ENCODE data around the gene SRSF11.

DNA sequence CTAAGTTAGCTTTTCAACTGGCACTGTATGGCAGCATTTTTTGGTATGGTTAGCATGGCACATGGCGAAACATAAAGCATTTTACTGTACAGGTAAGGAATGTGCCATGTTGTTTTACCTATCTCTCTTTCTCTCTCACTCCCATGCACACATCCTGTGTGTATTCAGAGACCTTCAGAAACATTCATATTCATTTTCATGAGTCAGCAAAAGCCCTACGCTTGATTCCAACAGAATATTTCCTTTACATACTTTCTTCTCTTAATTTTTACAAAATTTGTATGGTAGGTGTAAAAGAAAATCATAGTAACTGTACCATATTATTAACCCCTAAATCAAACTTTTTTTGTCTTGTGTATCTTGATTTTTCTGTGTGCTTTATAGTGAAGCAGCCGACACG, 10.3 kb downstream of the SRSF11 start:
- TF ChIP-seq, protein P1, sequence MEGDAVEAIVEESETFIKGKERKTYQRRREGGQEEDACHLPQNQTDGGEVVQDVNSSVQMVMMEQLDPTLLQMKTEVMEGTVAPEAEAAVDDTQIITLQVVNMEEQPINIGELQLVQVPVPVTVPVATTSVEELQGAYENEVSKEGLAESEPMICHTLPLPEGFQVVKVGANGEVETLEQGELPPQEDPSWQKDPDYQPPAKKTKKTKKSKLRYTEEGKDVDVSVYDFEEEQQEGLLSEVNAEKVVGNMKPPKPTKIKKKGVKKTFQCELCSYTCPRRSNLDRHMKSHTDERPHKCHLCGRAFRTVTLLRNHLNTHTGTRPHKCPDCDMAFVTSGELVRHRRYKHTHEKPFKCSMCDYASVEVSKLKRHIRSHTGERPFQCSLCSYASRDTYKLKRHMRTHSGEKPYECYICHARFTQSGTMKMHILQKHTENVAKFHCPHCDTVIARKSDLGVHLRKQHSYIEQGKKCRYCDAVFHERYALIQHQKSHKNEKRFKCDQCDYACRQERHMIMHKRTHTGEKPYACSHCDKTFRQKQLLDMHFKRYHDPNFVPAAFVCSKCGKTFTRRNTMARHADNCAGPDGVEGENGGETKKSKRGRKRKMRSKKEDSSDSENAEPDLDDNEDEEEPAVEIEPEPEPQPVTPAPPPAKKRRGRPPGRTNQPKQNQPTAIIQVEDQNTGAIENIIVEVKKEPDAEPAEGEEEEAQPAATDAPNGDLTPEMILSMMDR (conservative IDR thresholded peaks at IDR 0.05; ENCODE audit: low read depth, low read length) = no peak
- TF ChIP-seq EZH2 (IDR thresholded peaks at IDR 0.05; ENCODE audit: borderline replicate concordance, low read depth, low read length, poor library complexity, severe bottlenecking) = no peak
